Activated CD8-positive, alpha-beta memory T cell treated with anti-CD3 and anti-CD28 coated beads for 36 hours (primary cell): ENCODE measurements around the gene IFRD1. TPM values are rescaled to one million over a fixed set of nuclear protein-coding genes. Genes with fewer than 3 reads are reported as not detected.
"Not testable (repeated sequence)": the region's sequence is repeated elsewhere in the genome, so short reads cannot be mapped to it uniquely, and the experiment has no call there.

Experiments
- CTCF ChIA-PET: fragments of 350-600 bp; sonication (Branson Sonifier 250); formaldehyde crosslinking; loops from one replicate; lab custom pipeline; 2021; ENCODE audit warnings: antibody characterized with exemption; lab: Charles Lee
- POLR2A ChIA-PET: fragments of 350-600 bp; sonication (Branson Sonifier 250); formaldehyde crosslinking; loops from one replicate; lab custom pipeline; 2021; ENCODE audit warnings: antibody characterized with exemption; lab: Charles Lee
- total RNA-seq, 2 experiments: library from RNA; stranded (reverse); gene quantifications; one replicate each; pipeline ENCODE4 v1.2.3, GENCODE V29; 2021

Gene IFRD1
- total RNA-seq, 2 experiments from 2014 or later, result 51.1 to 61.5 TPM

DNA sequence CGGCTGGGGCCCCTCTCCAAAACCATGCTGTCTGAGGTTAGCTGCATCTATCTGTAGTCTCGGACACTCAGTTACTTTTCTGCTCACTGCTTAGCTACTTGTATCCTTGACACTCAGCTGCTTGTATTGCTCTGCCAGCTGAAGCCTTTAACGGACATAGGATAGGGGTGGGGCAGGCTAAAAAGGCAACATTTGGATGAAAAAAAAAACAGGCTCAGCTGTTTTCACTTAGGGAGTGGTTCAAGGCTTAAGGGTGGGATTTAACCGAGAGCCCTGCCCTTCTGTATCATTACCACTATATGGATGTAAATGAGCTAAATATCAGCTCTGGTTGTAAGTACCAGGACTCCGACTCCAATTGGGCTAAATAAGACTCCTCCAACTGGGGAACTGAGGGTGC, 59.1 kb downstream of the IFRD1 start:
- ChIA-PET CTCF (interaction anchor here (1.1 kb wide), 1 partner anchor 13 kb away, joined by 3 read pairs; no protein-coding TSS in a partner anchor), POLR2A (no interaction called here)

DNA sequence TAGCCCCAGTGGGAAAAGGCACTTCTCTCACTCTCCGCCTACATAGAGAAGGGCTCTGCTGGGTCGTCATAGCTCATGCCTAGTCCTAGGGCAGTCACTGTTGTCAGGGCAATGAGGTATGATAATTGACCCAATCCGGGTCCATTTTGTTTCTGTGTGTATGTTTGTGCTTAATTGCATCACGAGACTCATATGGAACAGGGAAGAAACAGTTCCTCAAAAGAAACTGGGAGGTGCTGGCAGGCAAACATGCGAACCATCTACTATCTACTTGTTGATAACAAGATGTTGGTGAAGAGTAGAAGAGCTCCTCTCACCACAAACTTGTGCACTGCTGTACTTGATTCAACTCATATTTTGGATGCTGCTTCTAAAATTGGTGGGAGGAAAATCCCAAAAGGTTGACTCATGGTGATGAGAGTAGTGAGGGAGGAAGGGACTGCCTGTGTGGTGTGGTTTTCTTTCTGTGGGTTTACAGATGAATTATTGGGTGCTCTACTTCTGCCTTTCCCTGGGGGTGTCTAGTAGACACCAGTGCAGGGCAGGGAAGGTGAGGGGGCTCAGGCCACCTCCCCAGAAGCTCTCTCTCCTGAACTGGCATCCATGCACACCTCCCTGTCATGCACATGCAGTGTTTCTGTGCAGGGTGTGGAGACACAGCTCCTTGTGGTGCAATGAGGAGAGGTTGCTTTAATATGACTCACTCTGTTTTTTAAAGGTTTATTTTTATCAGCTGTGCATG, 59.9 kb downstream of the IFRD1 start:
- ChIA-PET POLR2A (interaction anchor here (0.6 kb wide), 1 partner anchor 1884 kb away, joined by 4 read pairs; no protein-coding TSS in a partner anchor), CTCF (no interaction called here)

DNA sequence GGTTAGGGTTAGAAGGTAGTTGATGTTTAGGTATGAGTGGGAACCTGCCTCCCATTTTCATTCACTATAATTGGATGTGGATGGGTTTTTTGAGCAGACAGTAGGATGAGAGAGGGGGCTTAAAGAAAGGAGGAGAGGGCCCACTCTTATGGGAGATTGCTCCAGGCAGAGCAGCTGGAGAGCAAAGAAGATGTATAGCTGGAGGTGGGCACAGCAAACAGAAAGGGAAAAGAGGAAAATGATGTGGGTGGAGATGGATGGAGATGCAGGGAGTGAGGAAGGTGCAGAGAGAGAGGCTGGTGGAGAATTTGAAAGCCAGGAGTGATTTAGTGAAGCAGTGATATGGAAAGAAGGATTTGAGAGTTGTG, 60.5 kb downstream of the IFRD1 start:
- CTCF ChIA-PET, result no interaction called here
- POLR2A ChIA-PET, result interaction anchor here (0.6 kb wide), 1 partner anchor 1885 kb away, joined by 4 read pairs; no protein-coding TSS in a partner anchor

DNA sequence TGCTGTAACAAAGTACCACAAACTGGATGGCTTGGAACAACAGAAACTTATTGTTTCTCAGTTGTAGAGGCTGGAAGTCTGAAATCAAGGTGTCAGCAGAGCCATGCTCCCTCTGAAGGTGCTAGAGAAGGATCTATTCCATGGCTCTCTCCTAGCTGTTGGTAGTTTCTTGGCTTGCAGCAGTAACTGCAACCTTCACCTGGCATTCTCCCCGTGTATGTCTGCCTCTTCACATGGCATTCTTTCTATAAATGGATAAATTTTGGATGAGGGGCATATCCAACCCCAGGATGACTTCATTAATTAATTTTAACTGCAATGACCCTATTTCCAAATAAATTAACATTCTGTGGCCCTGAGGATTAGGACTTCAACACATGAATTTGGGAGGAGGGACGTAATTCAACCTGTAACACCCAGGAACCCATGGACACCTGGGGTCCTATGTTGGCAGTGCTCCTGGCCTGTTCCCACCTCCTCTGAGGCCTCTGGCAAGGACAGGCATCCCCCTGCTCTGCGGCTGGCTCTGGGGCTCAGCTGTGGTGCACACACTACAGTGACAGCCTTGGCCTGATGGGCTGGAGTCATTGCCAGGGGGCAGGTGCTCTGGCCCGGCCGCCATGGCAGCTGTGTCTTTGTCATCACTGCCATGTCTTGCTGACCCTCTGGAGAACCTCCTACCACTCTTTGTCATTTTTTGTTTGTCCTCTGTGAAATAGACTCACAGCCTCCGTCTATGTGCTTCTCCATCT, 61.4 kb downstream of the IFRD1 start:
- ChIA-PET CTCF (no interaction called here), POLR2A (no interaction called here)

DNA sequence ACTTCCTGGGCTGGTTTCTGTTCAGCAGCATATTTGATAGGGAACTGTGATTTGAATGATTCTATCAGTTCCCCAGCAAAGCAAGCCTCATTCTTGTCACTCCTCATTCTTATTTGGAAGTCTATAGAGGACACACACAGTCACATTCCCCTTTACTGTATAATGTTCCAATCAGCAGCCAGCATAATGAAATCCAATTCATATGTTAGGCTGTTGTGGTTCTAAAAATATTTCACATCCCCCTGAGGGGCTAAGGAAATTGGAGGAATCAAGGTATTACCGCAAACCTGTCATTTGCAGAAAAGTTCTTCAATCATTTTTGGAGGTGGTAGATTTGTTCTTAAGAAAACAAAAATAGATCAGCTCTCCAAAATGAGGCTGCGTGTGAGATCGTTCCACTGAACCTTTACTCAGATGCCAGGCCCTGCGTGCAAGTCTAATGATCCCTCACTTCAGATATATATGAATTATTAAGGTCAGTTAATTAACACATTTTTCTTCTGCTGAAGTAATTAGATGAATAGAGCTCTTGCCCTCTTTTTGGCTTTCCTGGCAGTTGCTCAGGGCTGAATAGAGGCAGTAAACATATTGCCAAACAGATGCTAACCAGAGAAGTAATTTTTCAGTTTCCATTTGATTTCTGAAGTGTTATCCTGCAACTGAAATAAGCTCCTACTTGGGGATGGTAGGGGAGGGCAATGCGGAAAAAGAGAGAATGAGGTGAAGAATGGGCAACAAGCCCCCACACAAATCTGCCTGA, 62.4 kb downstream of the IFRD1 start:
- ChIA-PET CTCF (no interaction called here), POLR2A (no interaction called here)

DNA sequence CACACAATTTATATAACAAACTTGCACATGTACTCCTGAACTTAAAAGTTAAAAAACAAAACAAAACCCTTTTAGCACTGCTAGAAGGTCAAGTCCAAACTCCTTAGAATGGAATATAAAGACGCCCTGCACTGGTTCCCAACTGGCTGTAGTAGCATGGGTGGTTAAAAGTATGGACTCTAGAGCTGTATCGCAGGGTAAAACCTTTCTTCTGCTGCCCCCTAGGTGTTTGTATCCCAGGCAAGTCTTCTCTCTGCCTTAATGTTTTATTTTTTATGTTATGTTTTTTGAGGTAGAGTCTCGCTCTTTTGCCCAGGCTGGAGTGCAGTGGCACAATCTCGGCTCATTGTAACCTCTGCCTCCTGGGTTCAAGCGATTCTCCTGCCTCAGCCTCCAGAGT, 65.7 kb downstream of the IFRD1 start:
- CTCF ChIA-PET, result interaction anchor here (1.1 kb wide), 1 partner anchor 103 kb away, joined by 3 read pairs; no protein-coding TSS in a partner anchor
- POLR2A ChIA-PET, result no interaction called here

DNA sequence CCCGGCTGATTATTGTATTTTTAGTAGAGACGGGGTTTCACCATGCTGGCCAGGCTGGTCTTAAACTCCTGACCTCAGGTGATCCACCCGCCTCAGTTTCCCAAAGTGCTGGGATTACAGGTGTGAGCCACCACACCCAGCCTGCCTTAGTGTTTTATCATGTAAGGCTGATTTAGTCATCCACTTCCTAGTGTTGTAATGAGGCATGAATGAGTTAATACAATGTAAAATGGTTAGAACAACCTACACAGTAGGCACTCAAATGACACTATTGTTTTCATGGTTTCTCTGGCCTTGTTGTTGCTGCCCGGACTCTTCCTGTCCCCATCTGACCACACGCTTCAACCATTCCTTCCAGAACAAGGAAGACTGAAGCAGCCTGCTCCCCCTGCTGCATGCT, 66.2 kb downstream of the IFRD1 start:
- CTCF ChIA-PET, result interaction anchor here (1.1 kb wide), 1 partner anchor 103 kb away, joined by 3 read pairs; no protein-coding TSS in a partner anchor
- POLR2A ChIA-PET, result not testable (repeated sequence)

DNA sequence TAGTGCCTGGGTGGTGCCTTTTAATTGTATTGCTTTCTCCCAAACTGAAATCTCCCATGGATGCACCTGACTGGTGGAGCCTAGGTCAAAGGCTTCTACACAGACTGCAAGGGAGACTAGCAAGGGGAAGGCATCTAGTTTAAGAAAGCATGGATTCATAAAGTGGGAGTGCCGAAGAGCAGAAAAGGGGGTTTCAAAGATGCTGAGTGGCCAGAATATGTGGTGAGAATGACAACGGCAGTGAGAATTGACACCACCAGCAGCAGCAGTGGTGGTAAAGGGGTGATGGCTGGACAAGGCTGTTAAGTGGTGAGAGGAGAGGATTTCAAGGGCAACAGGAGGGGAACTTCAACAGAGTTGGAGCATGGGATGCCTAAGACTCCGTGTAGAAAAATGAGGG, 67.2 kb downstream of the IFRD1 start:
- ChIA-PET CTCF (interaction anchor here (1.0 kb wide), 1 partner anchor 33 kb away, joined by 3 read pairs; no protein-coding TSS in a partner anchor), POLR2A (no interaction called here)

DNA sequence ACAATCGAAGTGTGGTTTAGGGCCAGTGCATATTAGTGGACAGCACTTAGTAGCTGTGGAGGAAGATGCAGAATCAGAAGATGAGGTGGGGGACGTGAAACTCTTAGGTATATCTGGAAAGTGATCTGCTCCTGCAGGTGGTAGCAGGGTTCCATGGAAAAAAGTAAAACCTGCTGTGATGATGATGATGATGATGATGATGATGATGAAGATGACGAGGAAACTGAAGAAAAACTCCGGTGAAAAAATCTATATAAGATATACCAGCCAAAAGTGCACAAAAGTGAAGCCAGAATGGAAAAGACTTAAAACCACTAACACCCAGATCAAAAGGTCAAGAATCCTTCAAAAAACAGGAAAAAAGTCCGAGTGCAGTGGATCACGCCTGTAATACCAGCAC, 70.5 kb downstream of the IFRD1 start:
- CTCF ChIA-PET, result no interaction called here
- POLR2A ChIA-PET, result no interaction called here

DNA sequence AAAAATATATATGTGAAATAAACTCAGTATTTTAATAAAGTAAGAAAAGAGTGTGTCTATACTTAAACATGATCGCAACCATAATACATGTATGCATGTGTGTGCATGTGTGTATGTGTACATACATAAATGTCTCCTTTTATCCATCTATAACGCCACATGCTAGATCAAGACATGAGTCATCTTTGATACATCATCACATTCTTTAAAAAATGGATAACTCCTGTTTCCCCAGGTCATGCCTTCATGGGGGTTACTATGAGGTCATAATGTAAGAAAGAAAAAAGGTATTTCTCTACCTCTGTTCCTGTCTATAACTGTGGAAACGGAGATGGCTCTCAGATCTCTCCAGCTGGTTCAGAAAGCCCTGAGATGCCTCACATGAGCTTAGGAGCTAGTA, 71.7 kb downstream of the IFRD1 start:
- POLR2A ChIA-PET, result no interaction called here
- CTCF ChIA-PET, result no interaction called here

DNA sequence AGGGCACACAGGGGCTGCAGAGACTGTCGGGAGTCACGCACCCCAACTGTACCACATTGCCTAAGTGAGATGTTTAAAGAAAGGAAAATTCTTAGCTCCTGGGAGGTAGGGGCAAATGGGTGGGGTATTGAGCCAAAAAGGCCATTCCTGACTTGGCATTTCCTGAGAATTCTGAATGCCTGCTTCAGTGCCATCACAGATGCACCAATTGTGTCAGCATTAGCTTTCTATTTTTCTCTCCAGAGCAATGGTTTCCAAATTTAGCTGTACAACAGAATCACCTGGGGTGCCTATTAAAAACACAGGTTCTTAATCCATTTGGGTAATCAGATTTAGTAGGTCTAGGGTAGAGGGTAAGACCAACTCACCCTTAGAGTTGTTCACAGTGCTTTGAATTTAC, 73.6 kb downstream of the IFRD1 start:
- ChIA-PET CTCF (no interaction called here), POLR2A (no interaction called here)

Other genes with a start within 250 kb of the IFRD1 start
- 1 to 10 TPM in 1 of 2 experiments, under 1 TPM in 1; 0.99 to 1.6 TPM for gene DOCK4, start 244.1 kb upstream of the IFRD1 start, total RNA-seq
- gene ZNF277, start 243.8 kb upstream of the IFRD1 start, total RNA-seq, result 10 to 100 TPM; 11.4 to 12.5 TPM
- 1 to 10 TPM in 1 of 2 experiments, under 1 TPM in 1; 0.99 to 1.1 TPM for gene LSMEM1, start 30.5 kb downstream of the IFRD1 start, total RNA-seq